Regular cardiac myocyte (primary cell): ENCODE measurements around the gene NR6A1. TPM values are rescaled to one million over a fixed set of nuclear protein-coding genes. Genes with fewer than 3 reads are reported as not detected.

Experiments
- total RNA-seq: library from RNA; depleted of rRNA; stranded (reverse); fragments of >200 nt; gene quantifications from 2 replicates; pipeline ENCODE4 v1.2.3, GENCODE V29; 2014

The NR6A1 gene
- total RNA-seq, result 0.19 and 0.56 TPM in 2 replicates

GRCh38 chr9:124771021-124771866 is at the start of gene NR6A1:
TSS of gene NR6A1 (minus strand) at chr9:124771311.

GRCh38 chr9:124776954-124777648 is 6.0 kb upstream of the NR6A1 start, which contains the start of gene OLFML2A:
TSS of gene OLFML2A (plus strand) at chr9:124777133. CDS start at chr9:124777271, 138 bp downstream.

DNA sequence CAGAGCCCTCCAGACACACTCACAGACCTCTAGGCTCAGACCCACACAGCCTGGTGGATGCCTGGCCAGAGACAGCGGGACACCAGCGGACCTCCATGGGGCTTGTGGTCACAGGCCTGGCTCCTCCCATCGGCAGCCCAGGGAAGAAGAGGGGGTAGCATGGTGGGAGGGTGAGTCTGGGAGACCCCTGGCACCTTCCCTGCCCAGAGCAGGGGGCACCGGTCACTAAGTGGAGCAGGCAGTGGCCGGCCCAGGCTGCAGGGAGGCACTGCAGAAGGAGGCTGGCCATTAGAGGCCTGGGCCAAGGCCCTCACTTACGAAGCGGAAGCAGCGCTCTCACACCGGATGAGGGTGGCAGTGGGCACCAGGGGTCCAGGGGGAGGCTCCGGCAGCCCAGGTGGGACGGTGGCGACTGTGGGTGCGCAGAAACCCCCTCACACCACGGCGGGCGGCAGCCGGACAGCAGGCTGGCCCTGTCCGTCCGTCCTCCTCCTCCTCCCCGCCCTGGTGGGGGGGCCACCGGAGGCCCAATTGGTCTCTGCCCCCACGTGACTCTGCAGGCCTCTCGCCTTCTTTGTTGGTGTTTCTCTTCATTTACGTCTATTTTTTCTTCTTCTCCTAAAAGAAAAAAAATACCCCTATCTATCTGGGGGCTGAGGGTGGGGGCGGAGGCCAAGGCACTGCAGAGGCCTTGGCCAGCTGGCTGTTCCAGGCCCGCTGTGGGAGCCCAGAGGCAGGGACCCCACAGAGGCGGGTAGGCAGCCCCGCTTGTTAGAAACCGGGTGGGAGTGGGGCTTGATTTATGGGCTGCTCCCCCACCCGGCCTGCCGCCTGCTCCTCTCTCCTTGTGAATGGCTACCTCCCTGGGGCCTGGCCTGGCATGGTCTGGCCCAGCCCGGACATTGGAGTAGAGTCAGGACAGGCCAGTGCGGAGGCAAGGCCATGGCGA is 263.9 kb downstream of the NR6A1 start, which contains the start of gene NR5A1:
TSS of gene NR5A1 (minus strand) at position 469 of the 949 bp plus-strand sequence. CDS start 4,004 bp downstream, outside the sequence.

Other genes starting within 250 kb of the NR6A1 start
- gene OLFML2A, start 5.8 kb upstream of the NR6A1 start, total RNA-seq, result 0.19 and 0.56 TPM in 2 replicates
- gene WDR38, start 82.1 kb upstream of the NR6A1 start, total RNA-seq, result not detected in 2 replicates
- 2,537 and 2,667 TPM in 2 replicates for gene RPL35, start 90.6 kb upstream of the NR6A1 start, total RNA-seq
- 10.1 and 21.3 TPM in 2 replicates for gene ARPC5L, start 90.8 kb upstream of the NR6A1 start, total RNA-seq
- gene GOLGA1, start 169.8 kb upstream of the NR6A1 start, total RNA-seq, result 7.9 and 13.4 TPM in 2 replicates